Activated CD8-positive, alpha-beta memory T cell treated with anti-CD3 and anti-CD28 coated beads, Interleukin-2, amount 50 U/mL, for 1 hour (primary cell): ENCODE data around the gene UGT8.

ENCODE experiments used
- DNase-seq: peaks from one replicate; pipeline ENCODE4 v3.0.0-alpha.2; 2020; ENCODE audit errors: extremely low read depth

UGT8 gene

DNA sequence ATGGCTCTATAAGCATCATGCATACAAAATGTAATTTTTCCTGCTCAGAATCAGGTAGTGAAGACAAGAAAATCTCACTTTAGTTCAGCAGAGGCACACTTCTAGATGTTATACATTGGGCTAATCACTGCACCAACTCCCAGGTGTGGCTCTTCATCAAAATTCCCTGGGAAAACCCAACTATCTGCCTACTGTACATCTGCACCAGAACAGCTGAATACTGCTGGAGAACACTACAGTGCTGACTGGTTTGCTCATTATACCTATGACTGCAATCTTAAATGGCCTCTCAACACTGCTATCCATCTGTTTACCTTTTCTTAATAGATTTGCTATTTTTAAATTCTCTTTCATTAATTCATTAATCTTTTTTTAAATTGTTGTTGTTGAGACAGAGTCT, 92.0 kb downstream of the UGT8 start:
- DNase-seq, result no peak

DNA sequence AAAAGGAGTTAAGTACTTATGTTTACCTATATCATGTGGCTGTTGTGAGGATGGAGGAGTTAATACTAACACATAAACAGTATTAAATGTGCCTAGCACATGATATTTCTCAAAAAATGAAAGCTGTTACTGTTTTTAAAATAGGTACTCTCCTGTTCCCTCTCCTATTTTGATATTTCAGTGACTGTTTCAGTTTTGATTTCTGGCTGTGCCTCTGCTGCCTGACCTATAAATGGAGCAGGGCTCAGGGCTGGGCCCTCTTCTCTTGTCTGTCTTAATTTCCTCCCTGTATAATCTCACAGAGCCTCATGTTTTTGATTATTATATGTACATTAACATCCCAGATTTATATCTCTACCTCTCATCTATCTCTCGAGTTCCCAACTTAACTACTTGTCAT, 93.3 kb downstream of the UGT8 start:
- no peak for DNase-seq

DNA sequence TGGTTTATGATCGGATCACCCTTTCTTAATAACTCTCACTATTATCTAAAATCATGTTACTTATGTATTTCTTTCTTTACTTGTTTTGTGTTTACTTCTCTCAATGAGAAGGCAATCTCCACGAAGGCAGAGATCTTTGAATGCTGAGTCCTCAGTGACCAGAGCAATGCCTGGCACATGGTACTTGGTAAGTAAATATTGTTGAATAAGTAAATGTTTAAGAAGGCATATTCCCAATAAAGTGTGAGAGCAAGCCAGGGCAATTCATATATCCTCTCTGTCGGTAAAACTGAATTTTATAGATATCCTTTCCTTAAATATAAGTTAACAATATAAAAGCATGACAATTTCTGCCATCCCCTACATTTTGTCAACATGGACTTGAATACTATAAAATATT, 94.4 kb downstream of the UGT8 start:
- no peak for DNase-seq

DNA sequence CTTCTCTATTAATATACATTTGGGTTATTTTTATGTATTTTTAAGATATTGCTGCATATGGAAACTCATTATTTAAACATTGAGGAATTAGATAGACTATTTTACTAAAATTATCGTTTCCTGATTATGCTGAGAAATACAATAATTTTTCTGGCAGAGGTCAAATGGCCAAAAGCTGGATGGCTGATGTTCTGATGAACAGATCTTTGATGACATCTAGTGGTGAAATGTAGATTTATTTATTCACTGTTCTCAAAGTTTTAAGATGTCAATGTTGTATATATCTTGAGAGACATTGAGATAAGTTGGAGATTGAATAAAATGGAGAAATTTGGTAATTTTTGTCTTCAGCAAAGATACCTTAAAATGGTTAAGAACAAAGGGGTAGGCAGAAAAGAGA, 96.2 kb downstream of the UGT8 start:
- no peak for DNase-seq

DNA sequence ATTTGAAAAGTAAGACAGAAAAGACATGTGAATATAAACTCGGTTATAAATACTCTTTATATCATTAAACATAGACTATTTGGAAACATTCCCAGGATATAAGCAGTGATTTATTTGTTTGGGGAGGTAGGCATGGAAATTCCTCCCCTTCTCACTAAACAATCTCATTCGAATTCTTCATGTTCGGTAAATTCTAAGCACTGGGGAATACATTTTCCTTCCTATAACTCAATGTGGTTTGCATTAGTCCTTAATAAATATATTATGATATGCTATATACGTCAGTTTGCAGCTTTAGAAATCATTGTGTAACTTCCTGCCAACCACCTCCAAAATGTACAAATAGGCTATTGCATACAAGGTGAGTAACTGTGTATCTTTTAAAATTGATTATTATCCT, 99.6 kb downstream of the UGT8 start:
- no peak for DNase-seq

DNA sequence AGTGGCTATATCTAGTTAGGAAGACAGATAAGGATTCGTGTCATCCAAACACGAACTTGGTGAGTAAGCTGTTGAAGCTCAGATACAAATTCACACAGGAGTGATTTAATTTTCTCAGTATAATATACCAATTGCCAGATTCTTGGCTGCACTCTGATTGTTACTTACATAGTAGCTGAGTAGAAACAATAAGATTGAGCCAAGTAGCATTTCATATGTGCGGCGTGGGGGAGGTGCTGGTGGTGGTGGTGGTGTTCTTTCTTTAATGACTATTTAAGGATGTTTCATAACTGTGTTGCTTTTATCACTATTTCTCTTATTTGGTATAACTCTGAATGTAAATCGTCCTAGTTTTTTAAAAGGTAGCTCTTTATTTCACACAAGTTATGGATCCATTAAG, 102.9 kb downstream of the UGT8 start:
- DNase-seq, result no peak

DNA sequence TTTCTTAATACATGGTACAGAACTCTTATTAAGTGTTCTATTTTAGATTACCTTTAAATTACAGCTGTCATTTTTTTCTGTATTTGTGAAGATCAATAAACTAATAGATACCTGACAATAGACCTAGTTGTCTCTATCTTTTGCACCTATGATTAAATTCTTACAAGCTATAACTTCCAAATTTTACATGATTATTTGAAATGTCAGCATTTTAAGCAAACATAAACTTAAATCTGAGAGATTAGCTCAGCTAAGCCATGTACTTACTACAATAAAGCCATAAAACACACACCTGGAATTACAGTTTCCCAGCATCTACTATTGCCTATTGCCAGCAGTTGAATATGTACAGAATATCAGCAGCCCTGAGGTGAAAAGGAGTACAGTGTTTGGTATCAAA, 118.8 kb downstream of the UGT8 start:
- DNase-seq, result no peak

DNA sequence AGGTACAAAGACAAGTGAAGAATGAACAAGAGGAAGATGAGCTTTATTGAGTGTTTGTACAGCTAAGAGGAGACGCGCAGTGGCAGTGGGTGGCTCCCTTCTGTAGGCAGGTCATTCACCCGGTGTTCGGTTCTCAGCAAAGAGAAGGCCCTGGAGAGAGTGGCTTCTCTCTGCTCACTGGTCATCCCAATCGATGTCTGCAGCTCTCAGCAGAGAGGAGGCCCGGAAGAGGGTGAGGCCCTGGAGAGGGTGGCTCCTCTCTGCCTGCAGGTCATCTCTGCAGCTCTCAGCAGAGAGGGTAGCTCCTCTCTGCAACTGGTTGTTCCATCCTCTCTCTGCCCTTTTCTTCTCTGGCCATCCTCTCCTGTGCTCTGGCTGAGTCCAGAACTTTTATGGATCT, 126.5 kb downstream of the UGT8 start:
- no peak for DNase-seq

DNA sequence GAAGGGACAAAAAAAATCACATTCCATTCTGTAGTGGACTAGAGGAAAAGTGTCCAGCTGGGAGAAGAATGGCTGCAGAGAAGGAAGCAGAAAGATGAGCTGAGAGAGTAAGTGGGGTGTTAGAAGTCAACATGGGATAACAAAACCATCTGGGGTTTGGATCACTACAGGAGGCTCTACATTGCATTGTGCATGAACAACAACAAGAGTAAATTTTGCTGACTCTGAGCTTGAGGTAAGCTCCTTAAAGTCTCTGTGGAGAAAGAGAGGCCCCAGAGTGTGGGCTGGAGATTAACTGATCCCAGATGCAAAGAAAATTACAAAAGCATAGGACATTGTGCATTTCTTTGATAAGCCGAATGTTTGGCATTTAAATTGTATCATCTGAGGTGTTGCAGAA, 128.9 kb downstream of the UGT8 start:
- DNase-seq, result no peak
